HepG2 (cell line): ENCODE results near the gene PIEZO2. TPM values are rescaled to one million over a fixed set of nuclear protein-coding genes. Genes with fewer than 3 reads are reported as not detected.

Source experiments
- CSRNP2 ChIP-seq: sonication (generic); formaldehyde crosslinking; conservative IDR thresholded peaks from 2 replicates; pipeline ENCODE4 v1.8.0; 2022; ENCODE audit warnings: low read depth, missing genetic modification reagents
- EHMT2 ChIP-seq: fragments of 200-600 bp; sonication (generic); IDR thresholded peaks from 2 replicates; pipeline ENCODE4 v1.7.0; 2017; ENCODE audit warnings: antibody characterized with exemption, low read depth, low read length, borderline replicate concordance
- NCOA5 ChIP-seq: sonication (generic); formaldehyde crosslinking; IDR thresholded peaks from 2 replicates; pipeline ENCODE4 v1.4.0; 2020; ENCODE audit warnings: missing genetic modification reagents
- POLR2AphosphoS2 ChIP-seq: IDR thresholded peaks from 2 replicates; pipeline ENCODE4 v1.6.1; 2011; ENCODE audit warnings: low read depth, low read length, improper control_type of control experiment
- PRDM15 ChIP-seq: sonication (generic); formaldehyde crosslinking; IDR thresholded peaks from 2 replicates; pipeline ENCODE4 v1.4.0; 2020; ENCODE audit warnings: missing genetic modification reagents
- RARG ChIP-seq: sonication (generic); formaldehyde crosslinking; IDR thresholded peaks from 2 replicates; pipeline ENCODE4 v1.4.0; 2020; ENCODE audit warnings: low read depth, mild to moderate bottlenecking, missing genetic modification reagents
- ZBTB43 ChIP-seq: sonication (generic); formaldehyde crosslinking; conservative IDR thresholded peaks from 2 replicates; pipeline ENCODE4 v1.4.0; 2020; ENCODE audit warnings: missing genetic modification reagents
- ZFP37 ChIP-seq: sonication (generic); formaldehyde crosslinking; IDR thresholded peaks from 2 replicates; pipeline ENCODE4 v1.4.0; 2020; ENCODE audit warnings: missing genetic modification reagents, borderline replicate concordance
- ZNF569 ChIP-seq: sonication (generic); formaldehyde crosslinking; IDR thresholded peaks from 2 replicates; pipeline ENCODE4 v1.5.0; 2020; ENCODE audit warnings: mild to moderate bottlenecking, missing genetic modification reagents, moderate library complexity, borderline replicate concordance
- ZNF7 ChIP-seq: IDR thresholded peaks from 2 replicates; pipeline ENCODE4 v1.6.1; 2016; ENCODE audit warnings: missing biosample characterization, missing genetic modification reagents
- ZNF790 ChIP-seq: sonication (generic); formaldehyde crosslinking; IDR thresholded peaks from 2 replicates; pipeline ENCODE4 v1.8.0; 2022; ENCODE audit warnings: missing genetic modification reagents, mild to moderate bottlenecking, borderline replicate concordance
- ZSCAN20 ChIP-seq: sonication (generic); formaldehyde crosslinking; IDR thresholded peaks from 2 replicates; pipeline ENCODE4 v1.4.0; 2020; ENCODE audit warnings: missing genetic modification reagents, mild to moderate bottlenecking, borderline replicate concordance
- polyA plus RNA-seq, 8 experiments: library from polyadenylated mRNA; depleted of rRNA in 3 of 8; stranded (reverse) in 7 of 8; unstranded in 1 of 8; fragments of >200 nt; fragmentation: Illumina TruSeq in 4 of 8; extraction: Trizol in 4 of 8; gene quantifications; 2 replicates each; pipeline versions ENCODE4 v1.2.1 to v1.2.3, GENCODE V29; 2011 to 2016; ENCODE audit warnings: low read depth in 4 of 8, missing spikeins in 1 of 8, mixed read lengths in 1 of 8; ENCODE audit not compliant: insufficient read depth in 1 of 8
- total RNA-seq, 5 experiments: library from RNA; depleted of rRNA; stranded (reverse); fragments of >200 nt; fragmentation: Illumina TruSeq; extraction: Trizol; gene quantifications; 2 replicates each; pipeline ENCODE4 v1.2.3, GENCODE V29; 2016; ENCODE audit warnings: low read depth in 1 of 5
- TF ChIP-seq, protein P1 (sequence below): sonication (generic); formaldehyde crosslinking; IDR thresholded peaks from 2 replicates; pipeline ENCODE4 v1.4.0; 2020; ENCODE audit warnings: missing genetic modification reagents

The PIEZO2 gene
- total and polyA plus RNA-seq, 2 of the 13 experiments (the other 11 are each of a cell fraction or from before 2014, with no cell fraction given), result 15.2 to 27.2 TPM

DNA sequence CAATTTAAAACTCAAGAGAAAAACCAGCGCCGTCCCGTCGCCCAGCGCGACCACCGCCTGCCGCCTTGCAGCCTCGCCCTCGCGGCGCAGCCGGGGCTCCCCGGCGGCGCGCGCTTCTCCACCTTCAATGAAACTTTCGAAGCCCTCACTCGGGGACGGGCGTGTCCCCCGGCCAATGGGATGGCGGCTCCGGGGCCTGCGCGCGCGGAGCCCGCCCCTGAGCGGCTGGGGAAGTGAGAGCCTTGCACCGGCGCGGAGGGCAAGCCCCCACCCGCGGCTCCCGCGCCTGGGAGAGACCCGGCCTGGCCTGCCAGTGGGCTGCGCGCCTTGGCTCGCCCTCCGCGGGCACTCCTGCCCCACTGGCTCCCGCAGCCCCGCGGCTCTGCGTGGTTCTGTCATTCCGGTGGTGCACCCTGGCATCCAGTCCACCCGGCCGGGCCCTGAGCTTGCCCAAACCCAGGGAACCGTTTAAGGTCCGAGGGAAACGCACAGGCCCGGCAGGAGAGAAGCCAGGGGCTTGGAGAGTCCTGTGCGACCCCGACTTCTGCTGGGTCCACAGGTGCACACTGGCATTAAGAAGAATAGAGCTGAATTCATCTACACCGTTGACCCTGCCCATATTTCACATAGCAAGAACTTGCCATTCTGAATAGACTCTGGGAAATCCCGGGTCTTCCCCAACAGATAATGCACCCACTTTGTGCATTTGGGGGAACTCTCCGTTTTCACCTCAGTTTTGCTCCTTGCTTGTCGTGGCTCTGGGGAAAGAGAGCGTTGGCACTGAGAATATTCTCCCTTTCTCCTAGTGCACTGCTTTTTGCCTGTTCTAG is at the start of gene PIEZO2 (continued):
- TF ChIP-seq PRDM15 (CRISPR knock-in tag) (0 out of 2 replicates have a peak, but pooled peaks have one; percentile 48), ZBTB43 (CRISPR knock-in tag) (peak; percentile 86), NCOA5 (no peak), ZFP37 (CRISPR knock-in tag) (0 out of 2 replicates have a peak, but pooled peaks have one; percentile 39), POLR2AphosphoS2 (no peak), RARG (no peak), ZSCAN20 (CRISPR knock-in tag) (peak; percentile 97), EHMT2 (no peak), ZNF7 (CRISPR knock-in tag) (no peak), ZNF790 (no peak), ZNF569 (CRISPR knock-in tag) (no peak), CSRNP2 (no peak)
- TF ChIP-seq, protein P1, sequence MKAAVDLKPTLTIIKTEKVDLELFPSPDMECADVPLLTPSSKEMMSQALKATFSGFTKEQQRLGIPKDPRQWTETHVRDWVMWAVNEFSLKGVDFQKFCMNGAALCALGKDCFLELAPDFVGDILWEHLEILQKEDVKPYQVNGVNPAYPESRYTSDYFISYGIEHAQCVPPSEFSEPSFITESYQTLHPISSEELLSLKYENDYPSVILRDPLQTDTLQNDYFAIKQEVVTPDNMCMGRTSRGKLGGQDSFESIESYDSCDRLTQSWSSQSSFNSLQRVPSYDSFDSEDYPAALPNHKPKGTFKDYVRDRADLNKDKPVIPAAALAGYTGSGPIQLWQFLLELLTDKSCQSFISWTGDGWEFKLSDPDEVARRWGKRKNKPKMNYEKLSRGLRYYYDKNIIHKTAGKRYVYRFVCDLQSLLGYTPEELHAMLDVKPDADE (CRISPR knock-in tag), result peak; percentile 95; the same call in 1 of the 2 replicates
